ENCODE results near the gene OBP2A.

GRCh38 chr9:135575995-135576631 is 30.2 kb downstream of the OBP2A start:
- TF ChIP-seq, protein P1, sequence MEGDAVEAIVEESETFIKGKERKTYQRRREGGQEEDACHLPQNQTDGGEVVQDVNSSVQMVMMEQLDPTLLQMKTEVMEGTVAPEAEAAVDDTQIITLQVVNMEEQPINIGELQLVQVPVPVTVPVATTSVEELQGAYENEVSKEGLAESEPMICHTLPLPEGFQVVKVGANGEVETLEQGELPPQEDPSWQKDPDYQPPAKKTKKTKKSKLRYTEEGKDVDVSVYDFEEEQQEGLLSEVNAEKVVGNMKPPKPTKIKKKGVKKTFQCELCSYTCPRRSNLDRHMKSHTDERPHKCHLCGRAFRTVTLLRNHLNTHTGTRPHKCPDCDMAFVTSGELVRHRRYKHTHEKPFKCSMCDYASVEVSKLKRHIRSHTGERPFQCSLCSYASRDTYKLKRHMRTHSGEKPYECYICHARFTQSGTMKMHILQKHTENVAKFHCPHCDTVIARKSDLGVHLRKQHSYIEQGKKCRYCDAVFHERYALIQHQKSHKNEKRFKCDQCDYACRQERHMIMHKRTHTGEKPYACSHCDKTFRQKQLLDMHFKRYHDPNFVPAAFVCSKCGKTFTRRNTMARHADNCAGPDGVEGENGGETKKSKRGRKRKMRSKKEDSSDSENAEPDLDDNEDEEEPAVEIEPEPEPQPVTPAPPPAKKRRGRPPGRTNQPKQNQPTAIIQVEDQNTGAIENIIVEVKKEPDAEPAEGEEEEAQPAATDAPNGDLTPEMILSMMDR (IDR thresholded peaks at IDR 0.05): no peak
- TF ChIP-seq ESRRA (CRISPR knock-in tag; IDR thresholded peaks at IDR 0.05; ENCODE audit: borderline replicate concordance): no peak
- TF ChIP-seq, protein P2, sequence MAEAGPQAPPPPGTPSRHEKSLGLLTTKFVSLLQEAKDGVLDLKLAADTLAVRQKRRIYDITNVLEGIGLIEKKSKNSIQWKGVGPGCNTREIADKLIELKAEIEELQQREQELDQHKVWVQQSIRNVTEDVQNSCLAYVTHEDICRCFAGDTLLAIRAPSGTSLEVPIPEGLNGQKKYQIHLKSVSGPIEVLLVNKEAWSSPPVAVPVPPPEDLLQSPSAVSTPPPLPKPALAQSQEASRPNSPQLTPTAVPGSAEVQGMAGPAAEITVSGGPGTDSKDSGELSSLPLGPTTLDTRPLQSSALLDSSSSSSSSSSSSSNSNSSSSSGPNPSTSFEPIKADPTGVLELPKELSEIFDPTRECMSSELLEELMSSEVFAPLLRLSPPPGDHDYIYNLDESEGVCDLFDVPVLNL (CRISPR knock-in tag; IDR thresholded peaks at IDR 0.05; ENCODE audit: borderline replicate concordance, low read depth): no peak
- TF ChIP-seq ATF3 (CRISPR knock-in tag; conservative IDR thresholded peaks at IDR 0.05): no peak
- TF ChIP-seq NR3C1 (CRISPR knock-in tag; conservative IDR thresholded peaks at IDR 0.05; ENCODE audit: low read depth): no peak
- no peak for TF ChIP-seq CREB1 (CRISPR knock-in tag; IDR thresholded peaks at IDR 0.05)
- TF ChIP-seq CDX4 (CRISPR knock-in tag; IDR thresholded peaks at IDR 0.05; ENCODE audit: borderline replicate concordance): no peak

All from WTC11 (cell line).